GM12878 (cell line): Measurements from ENCODE around the gene TERB1. TPM values are rescaled to one million over a fixed set of nuclear protein-coding genes. Genes with fewer than 3 reads are reported as not detected.
A peak's percentile ranks its signal among the peaks of the same experiment; 100 is the strongest.

ENCODE experiments used
- ATAC-seq: fragments of 200-7000 bp; cut with Tn5 transposase; 3 replicates; pipeline ENCODE4 v1.9.1; 2020; ENCODE audit warnings: mild to moderate bottlenecking, moderate library complexity
- BruUV-seq: library from RNA; stranded (reverse); fragments of 400-500 nt; replicated peaks from 2 replicates; lab custom pipeline; 2021; lab: Mats Ljungman, UMichigan
- CTCF ChIA-PET: fragments of 300-600 bp; sonication (Branson Sonifier 250); formaldehyde crosslinking; extraction: SDS; loops from one replicate; lab custom pipeline; 2021; ENCODE audit warnings: inconsistent platforms; lab: Yijun Ruan, JAX
- POLR2A ChIA-PET: fragments of 350-600 bp; formaldehyde crosslinking; extraction: SDS; loops from one replicate; lab custom pipeline; 2021; ENCODE audit warnings: inconsistent platforms; lab: Charles Lee
- RAD21 ChIA-PET: fragments of 300-600 bp; sonication (Branson Sonifier 250); formaldehyde crosslinking; loops from one replicate; lab custom pipeline; 2023; ENCODE audit warnings: antibody characterized with exemption; ENCODE audit not compliant: unreplicated experiment; lab: Charles Lee
- SMC1A ChIA-PET: fragments of 300-600 bp; sonication (Branson Sonifier 250); formaldehyde crosslinking; loops from one replicate; lab custom pipeline; 2023; ENCODE audit not compliant: unreplicated experiment, uncharacterized antibody; lab: Charles Lee
- DNase-seq: peaks from one replicate; pipeline ENCODE4 v3.0.0-alpha.2; 2011; ENCODE audit warnings: low read depth, low spot score
- FAIRE-seq: peaks from 3 replicates; lab custom pipeline; 2011; peaks lifted over from hg19 to GRCh38; lab: Jason Lieb, UNC
- H2AFZ ChIP-seq: 2 replicates; pipeline ENCODE4 v1.6.0; 2011; ENCODE audit warnings: low read depth, low read length, control low read depth; ENCODE audit not compliant: control insufficient read depth
- H3K27ac ChIP-seq: 2 replicates; pipeline ENCODE4 v1.5.1; 2011; ENCODE audit warnings: control low read depth; ENCODE audit not compliant: control insufficient read depth, insufficient read depth
- H3K27me3 ChIP-seq, 2 experiments: replicated peaks in 1 of 2; 2 replicates each; pipeline versions ENCODE4 v1.6.0 to v1.6.1; 2011; ENCODE audit warnings: low read length in 1 of 2; ENCODE audit not compliant: control insufficient read depth in 2 of 2, insufficient read depth in 2 of 2
- H3K36me3 ChIP-seq, 2 experiments: 2 replicates each; pipeline ENCODE4 v1.5.1; 2011; ENCODE audit warnings: low read length in 1 of 2; ENCODE audit not compliant: control insufficient read depth in 2 of 2, insufficient read depth in 2 of 2
- H3K4me1 ChIP-seq: 2 replicates; pipeline ENCODE4 v1.6.1; 2011; ENCODE audit warnings: mild to moderate bottlenecking, low read length, moderate library complexity, mixed read lengths; ENCODE audit not compliant: control insufficient read depth, insufficient read depth
- H3K4me2 ChIP-seq: 2 replicates; pipeline ENCODE4 v1.6.0; 2011; ENCODE audit warnings: control low read depth; ENCODE audit not compliant: control insufficient read depth, insufficient read depth
- H3K4me3 ChIP-seq: fragments of 200-600 bp; sonication (generic); 2 replicates; pipeline ENCODE4 v1.5.1; 2016
- H3K79me2 ChIP-seq: 2 replicates; pipeline ENCODE4 v1.6.0; 2011; ENCODE audit warnings: low read length; ENCODE audit not compliant: control insufficient read depth, insufficient read depth
- H3K9ac ChIP-seq: 2 replicates; pipeline ENCODE4 v1.8.0; 2011; ENCODE audit warnings: low read length, control low read depth, mixed read lengths; ENCODE audit not compliant: control insufficient read depth, insufficient read depth
- H3K9me3 ChIP-seq: replicated peaks from 3 replicates; pipeline ENCODE4 v1.5.1; 2011; ENCODE audit warnings: mild to moderate bottlenecking, low read length; ENCODE audit not compliant: control insufficient read depth, insufficient read depth
- H4K20me1 ChIP-seq: 2 replicates; pipeline ENCODE4 v1.6.0; 2011; ENCODE audit not compliant: control insufficient read depth, insufficient read depth
- ATF7 ChIP-seq: fragments of 450-650 bp; IDR thresholded peaks from 2 replicates; pipeline ENCODE4 v1.6.1; 2016; ENCODE audit warnings: low read depth, mild to moderate bottlenecking
- BACH1 ChIP-seq: fragments of 450-650 bp; IDR thresholded peaks from 2 replicates; pipeline ENCODE4 v1.6.1; 2017; ENCODE audit warnings: mild to moderate bottlenecking, borderline replicate concordance
- CBFB ChIP-seq: IDR thresholded peaks from 2 replicates; pipeline ENCODE4 v1.6.1; 2016; ENCODE audit warnings: antibody characterized with exemption, low read depth
- MTA2 ChIP-seq: fragments of 450-650 bp; IDR thresholded peaks from 2 replicates; pipeline ENCODE4 v1.6.1; 2016; ENCODE audit warnings: low read depth, mild to moderate bottlenecking, moderate library complexity
- NFYA ChIP-seq: IDR thresholded peaks from 2 replicates; pipeline ENCODE4 v1.6.1; 2011; ENCODE audit warnings: low read depth, mild to moderate bottlenecking, low read length, improper control_type of control experiment, borderline replicate concordance
- NR2C2 ChIP-seq: IDR thresholded peaks from 2 replicates; pipeline ENCODE4 v1.6.1; 2011; ENCODE audit warnings: borderline replicate concordance, low read depth; ENCODE audit not compliant: control insufficient read depth, insufficient read length
- PAX8 ChIP-seq: fragments of 450-650 bp; IDR thresholded peaks from 2 replicates; pipeline ENCODE4 v1.6.1; 2017; ENCODE audit warnings: mild to moderate bottlenecking, moderate library complexity
- RB1 ChIP-seq: fragments of 450-650 bp; formaldehyde crosslinking; IDR thresholded peaks from 2 replicates; pipeline ENCODE4 v1.6.1; 2017; ENCODE audit warnings: mild to moderate bottlenecking, borderline replicate concordance
- RBBP5 ChIP-seq: fragments of 200-600 bp; sonication (generic); conservative IDR thresholded peaks from 2 replicates; pipeline ENCODE4 v1.6.1; 2016
- SIN3A ChIP-seq: IDR thresholded peaks from 2 replicates; pipeline ENCODE4 v1.6.1; 2012; ENCODE audit warnings: low read depth, low read length, improper control_type of control experiment
- SMAD1 ChIP-seq: fragments of 450-650 bp; IDR thresholded peaks from 2 replicates; pipeline ENCODE4 v1.6.1; 2018; ENCODE audit warnings: mild to moderate bottlenecking, low read depth; ENCODE audit not compliant: partially characterized antibody
- SMC3 ChIP-seq: IDR thresholded peaks from 2 replicates; pipeline ENCODE4 v1.6.1; 2011; ENCODE audit warnings: low read length, improper control_type of control experiment, borderline replicate concordance
- SPI1 ChIP-seq: IDR thresholded peaks from 2 replicates; pipeline ENCODE4 v1.6.1; 2011; ENCODE audit warnings: low read depth, mild to moderate bottlenecking, low read length, moderate library complexity, borderline replicate concordance; ENCODE audit not compliant: insufficient read depth
- WRNIP1 ChIP-seq: IDR thresholded peaks from 2 replicates; pipeline ENCODE4 v1.6.1; 2011; ENCODE audit warnings: low read depth, low read length, improper control_type of control experiment, borderline replicate concordance
- ZNF274 ChIP-seq: IDR thresholded peaks from one replicate; pipeline ENCODE4 v1.8.0; 2011; ENCODE audit not compliant: insufficient read length, insufficient read depth
- ZZZ3 ChIP-seq: IDR thresholded peaks from 2 replicates; pipeline ENCODE4 v1.6.1; 2011; ENCODE audit warnings: low read depth; ENCODE audit not compliant: control insufficient read depth, insufficient read length
- WGBS: methylation state at CpG from one replicate; pipeline ENCODE4 v1.1.6; 2016; ENCODE audit warnings: low lambda C conversion rate; ENCODE audit not compliant: insufficient replicate concordance, insufficient coverage; ENCODE audit errors: missing lambda C conversion rate; 5-methylcytosine and 5-hydroxymethylcytosine counted together
- in situ Hi-C: fragments of 300-500 bp; cut with MboI; formaldehyde crosslinking; loops from 9 replicates; pipeline ENCODE4 v1.14.3; 2018; ENCODE audit warnings: mixed read lengths
- intact Hi-C: fragments of 100-400 bp; cut with micrococcal nuclease; formaldehyde crosslinking; loops from one replicate; pipeline ENCODE4 v1.14.2; 2022; ENCODE audit not compliant: unreplicated experiment
- polyA plus RNA-seq, 11 experiments: library from polyadenylated mRNA; depleted of rRNA in 4 of 11; unstranded in 6 of 11; stranded (reverse) in 5 of 11; fragments of >200 nt; fragmentation: Nextera tagmentation in 4 of 11; fragmentation: Illumina TruSeq in 1 of 11; extraction: Ambion mirVana in 4 of 11; extraction: Trizol in 1 of 11; gene quantifications; 1 replicate in 1 of 11; 2 replicates in 10 of 11; pipeline versions ENCODE4 v1.2.1 to v1.2.3, GENCODE V29; 2011 to 2016; ENCODE audit warnings: inconsistent platforms in 2 of 11, missing spikeins in 2 of 11, low read depth in 1 of 11
- total RNA-seq, 4 experiments: library from RNA; depleted of rRNA in 3 of 4; stranded (reverse); fragments of >200 nt in 3 of 4; fragmentation: Illumina TruSeq in 1 of 4; extraction: Trizol in 1 of 4; gene quantifications; 2 replicates each; pipeline versions ENCODE4 v1.2.1 to v1.2.3, GENCODE V29; 2013 to 2021
- TF ChIP-seq, protein P1 (sequence below): IDR thresholded peaks from 2 replicates; pipeline ENCODE4 v1.6.1; 2012; ENCODE audit warnings: low read depth, low read length, improper control_type of control experiment
- TF ChIP-seq, protein P2 (sequence below): fragments of 450-650 bp; IDR thresholded peaks from 2 replicates; pipeline ENCODE4 v1.6.1; 2016; ENCODE audit warnings: mild to moderate bottlenecking
- TF ChIP-seq, protein P3 (sequence below): IDR thresholded peaks from 2 replicates; pipeline ENCODE4 v1.6.1; 2012; ENCODE audit warnings: low read length, inconsistent platforms
- TF ChIP-seq, protein P4 (sequence below): fragments of 450-650 bp; IDR thresholded peaks from 2 replicates; pipeline ENCODE4 v1.6.1; 2018; ENCODE audit warnings: mild to moderate bottlenecking, low read depth, moderate library complexity; ENCODE audit not compliant: partially characterized antibody

TERB1 gene
- total and polyA plus RNA-seq, 10 of the 15 experiments (the other 5 are each of a cell fraction or from before 2014, with no cell fraction given), result 0.03 to 0.10 (median 0.06) TPM; not detected in 7

DNA sequence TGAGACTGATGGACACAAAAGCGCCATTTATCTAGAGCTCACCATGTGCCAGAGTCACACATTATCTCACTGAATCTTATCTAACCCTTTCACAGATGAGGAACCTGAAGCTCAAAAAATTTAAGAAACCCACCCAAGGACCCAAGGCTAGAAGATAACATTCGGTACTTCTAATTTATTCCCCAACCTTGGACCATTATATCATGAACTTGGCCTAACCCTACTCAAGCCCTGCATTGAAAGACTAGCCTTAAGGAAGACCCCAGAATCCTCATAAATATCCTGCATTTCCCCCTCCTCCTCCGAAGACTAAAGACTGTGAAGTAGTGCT, 49.4 kb downstream of the TERB1 start:
- DNase-seq, result no peak
- intact Hi-C loops (loop anchor here (5.0 kb wide), 1 partner anchor 175 kb away; the partner anchor contains the start of gene RRAD), in situ Hi-C loops (no loop called here)
- H4K20me1 ChIP-seq, result no peaks in the 10 kb centered on the region
- ChIA-PET POLR2A (interaction anchor here (1.6 kb wide), 1 partner anchor 11 kb away, joined by 5 read pairs; no protein-coding TSS in a partner anchor), CTCF (interaction anchor here (0.6 to 3.1 kb wide), 25 partner anchors 10 to 346 kb away, joined by 3 to 43 read pairs (median 5); partner anchors contain the start of gene NAE1), RAD21 (interaction anchor here (0.7 to 1.9 kb wide), 5 partner anchors 11 to 189 kb away, joined by 3 to 7 read pairs (median 4); partner anchors contain the start of gene NAE1), SMC1A (interaction anchor here (0.7 to 2.0 kb wide), 4 partner anchors 15 to 346 kb away, joined by 3 to 8 read pairs (median 6); no protein-coding TSS in a partner anchor)
- H3K9ac ChIP-seq, result no peak overlapping the region
- H3K27me3 ChIP-seq, result peaks cover 0 to 3% of the 10 kb centered on the region in 2 experiments; a peak in 1 of 4 replicates
- WGBS, result 36% methylated on average over 3 of the region's 3 CpGs
- peaks cover 7% of the 10 kb centered on the region for H3K4me1 ChIP-seq
- no peak for ATAC-seq
- BruUV-seq, result no TSS peak
- peaks cover 2 to 4% of the 10 kb centered on the region in 2 experiments; a peak in 2 of 4 replicates for H3K36me3 ChIP-seq
- 0 out of 2 replicates have a peak overlapping the region, but pooled peaks have one; percentile 84 for H3K4me3 ChIP-seq
- TF ChIP-seq, protein P1, sequence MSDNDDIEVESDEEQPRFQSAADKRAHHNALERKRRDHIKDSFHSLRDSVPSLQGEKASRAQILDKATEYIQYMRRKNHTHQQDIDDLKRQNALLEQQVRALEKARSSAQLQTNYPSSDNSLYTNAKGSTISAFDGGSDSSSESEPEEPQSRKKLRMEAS, result no peak
- no peak for TF ChIP-seq ZNF274
- no peak for TF ChIP-seq ZZZ3
- no peak for TF ChIP-seq ATF7
- no peak for TF ChIP-seq NFYA
- TF ChIP-seq SMAD1, result no peak
- no peak for TF ChIP-seq NR2C2
- no peak for TF ChIP-seq PAX8
- TF ChIP-seq SIN3A, result no peak
- TF ChIP-seq RBBP5, result no peak
- no peak for TF ChIP-seq WRNIP1
- no peak for TF ChIP-seq RB1
- TF ChIP-seq SPI1, result no peak
- no peak for TF ChIP-seq SMC3
- TF ChIP-seq, protein P2, sequence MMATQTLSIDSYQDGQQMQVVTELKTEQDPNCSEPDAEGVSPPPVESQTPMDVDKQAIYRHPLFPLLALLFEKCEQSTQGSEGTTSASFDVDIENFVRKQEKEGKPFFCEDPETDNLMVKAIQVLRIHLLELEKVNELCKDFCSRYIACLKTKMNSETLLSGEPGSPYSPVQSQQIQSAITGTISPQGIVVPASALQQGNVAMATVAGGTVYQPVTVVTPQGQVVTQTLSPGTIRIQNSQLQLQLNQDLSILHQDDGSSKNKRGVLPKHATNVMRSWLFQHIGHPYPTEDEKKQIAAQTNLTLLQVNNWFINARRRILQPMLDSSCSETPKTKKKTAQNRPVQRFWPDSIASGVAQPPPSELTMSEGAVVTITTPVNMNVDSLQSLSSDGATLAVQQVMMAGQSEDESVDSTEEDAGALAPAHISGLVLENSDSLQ, result no peak
- no peak for TF ChIP-seq CBFB
- TF ChIP-seq, protein P3, sequence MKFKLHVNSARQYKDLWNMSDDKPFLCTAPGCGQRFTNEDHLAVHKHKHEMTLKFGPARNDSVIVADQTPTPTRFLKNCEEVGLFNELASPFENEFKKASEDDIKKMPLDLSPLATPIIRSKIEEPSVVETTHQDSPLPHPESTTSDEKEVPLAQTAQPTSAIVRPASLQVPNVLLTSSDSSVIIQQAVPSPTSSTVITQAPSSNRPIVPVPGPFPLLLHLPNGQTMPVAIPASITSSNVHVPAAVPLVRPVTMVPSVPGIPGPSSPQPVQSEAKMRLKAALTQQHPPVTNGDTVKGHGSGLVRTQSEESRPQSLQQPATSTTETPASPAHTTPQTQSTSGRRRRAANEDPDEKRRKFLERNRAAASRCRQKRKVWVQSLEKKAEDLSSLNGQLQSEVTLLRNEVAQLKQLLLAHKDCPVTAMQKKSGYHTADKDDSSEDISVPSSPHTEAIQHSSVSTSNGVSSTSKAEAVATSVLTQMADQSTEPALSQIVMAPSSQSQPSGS, result no peak
- no peak for TF ChIP-seq MTA2
- TF ChIP-seq, protein P4, sequence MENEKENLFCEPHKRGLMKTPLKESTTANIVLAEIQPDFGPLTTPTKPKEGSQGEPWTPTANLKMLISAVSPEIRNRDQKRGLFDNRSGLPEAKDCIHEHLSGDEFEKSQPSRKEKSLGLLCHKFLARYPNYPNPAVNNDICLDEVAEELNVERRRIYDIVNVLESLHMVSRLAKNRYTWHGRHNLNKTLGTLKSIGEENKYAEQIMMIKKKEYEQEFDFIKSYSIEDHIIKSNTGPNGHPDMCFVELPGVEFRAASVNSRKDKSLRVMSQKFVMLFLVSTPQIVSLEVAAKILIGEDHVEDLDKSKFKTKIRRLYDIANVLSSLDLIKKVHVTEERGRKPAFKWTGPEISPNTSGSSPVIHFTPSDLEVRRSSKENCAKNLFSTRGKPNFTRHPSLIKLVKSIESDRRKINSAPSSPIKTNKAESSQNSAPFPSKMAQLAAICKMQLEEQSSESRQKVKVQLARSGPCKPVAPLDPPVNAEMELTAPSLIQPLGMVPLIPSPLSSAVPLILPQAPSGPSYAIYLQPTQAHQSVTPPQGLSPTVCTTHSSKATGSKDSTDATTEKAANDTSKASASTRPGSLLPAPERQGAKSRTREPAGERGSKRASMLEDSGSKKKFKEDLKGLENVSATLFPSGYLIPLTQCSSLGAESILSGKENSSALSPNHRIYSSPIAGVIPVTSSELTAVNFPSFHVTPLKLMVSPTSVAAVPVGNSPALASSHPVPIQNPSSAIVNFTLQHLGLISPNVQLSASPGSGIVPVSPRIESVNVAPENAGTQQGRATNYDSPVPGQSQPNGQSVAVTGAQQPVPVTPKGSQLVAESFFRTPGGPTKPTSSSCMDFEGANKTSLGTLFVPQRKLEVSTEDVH, result no peak
- no peak for TF ChIP-seq BACH1
- peak overlapping the region; percentile 62; the same call in 1 of the 2 replicates for H3K4me2 ChIP-seq
- no peaks in the 10 kb centered on the region for H3K9me3 ChIP-seq
- FAIRE-seq, result no peak
- H3K27ac ChIP-seq, result no peak overlapping the region
- H2AFZ ChIP-seq, result peak overlapping the region; percentile 95
- H3K79me2 ChIP-seq, result peaks cover 28% of the 10 kb centered on the region
